T-cell (primary cell): ENCODE data around the gene AIP. TPM values are rescaled to one million over a fixed set of nuclear protein-coding genes. Genes with fewer than 3 reads are reported as not detected.

Source experiments
- ATAC-seq, 4 experiments: fragments of 200-7000 bp in 3 of 4; fragments of 150-1000 bp in 1 of 4; cut with Tn5 transposase; replicated peaks in 1 of 4; 1 replicate in 3 of 4; 2 replicates in 1 of 4; pipeline ENCODE4 v1.10.0; 2021; ENCODE audit warnings: moderate library complexity in 3 of 4, mild to moderate bottlenecking in 2 of 4, moderate number of reproducible peaks in 1 of 4
- CTCF ChIA-PET, 2 donors: fragments of 300-600 bp; sonication (Branson Sonifier 250); formaldehyde crosslinking; loops; one replicate each; lab custom pipeline; 2022; ENCODE audit warnings: antibody characterized with exemption in 2 of 2; lab: Charles Lee
- POLR2A ChIA-PET, 2 donors: fragments of 300-600 bp; sonication (Branson Sonifier 250); formaldehyde crosslinking; loops; one replicate each; lab custom pipeline; 2022; ENCODE audit warnings: antibody characterized with exemption in 2 of 2; lab: Charles Lee
- DNase-seq, 35 experiments: peaks; one replicate each; pipeline versions ENCODE4 v3.0.0 to v3.0.0-alpha.2; 2013 to 2023
- H3K27ac ChIP-seq: one replicate; pipeline ENCODE4 v1.5.1; 2013; ENCODE audit warnings: low read length
- H3K27me3 ChIP-seq, 2 experiments: replicated peaks in 1 of 2; 1 replicate in 1 of 2; 2 replicates in 1 of 2; pipeline versions ENCODE4 v1.6.1 to v1.7.0; 2013; ENCODE audit warnings: low read length in 1 of 2, mixed read lengths in 1 of 2; ENCODE audit not compliant: control insufficient read depth in 2 of 2, insufficient read depth in 2 of 2; ENCODE audit errors: extremely low read depth in 1 of 2
- H3K36me3 ChIP-seq, 2 donors: 1 replicate in 1 of 2; 2 replicates in 1 of 2; pipeline versions ENCODE4 v1.6.1 to v1.7.0; 2013; ENCODE audit warnings: low read length in 1 of 2; ENCODE audit not compliant: control insufficient read depth in 2 of 2, insufficient read depth in 1 of 2; ENCODE audit errors: extremely low read depth in 1 of 2
- H3K4me1 ChIP-seq, 2 experiments: 1 replicate in 1 of 2; 2 replicates in 1 of 2; pipeline versions ENCODE4 v1.6.1 to v1.7.0; 2013; ENCODE audit warnings: low read length in 2 of 2, mixed read lengths in 1 of 2; ENCODE audit not compliant: insufficient read depth in 2 of 2, control insufficient read depth in 1 of 2; ENCODE audit errors: extremely low read depth in 1 of 2
- H3K4me3 ChIP-seq, 2 donors: 1 replicate in 1 of 2; 2 replicates in 1 of 2; pipeline versions ENCODE4 v1.5.1 to v1.7.0; 2013; ENCODE audit warnings: mild to moderate bottlenecking in 2 of 2, low read length in 1 of 2, moderate library complexity in 1 of 2; ENCODE audit not compliant: control insufficient read depth in 1 of 2; ENCODE audit errors: extremely low read depth in 1 of 2
- H3K9me3 ChIP-seq: 2 replicates; pipeline ENCODE4 v1.7.0; 2013
- H3K27ac Mint-ChIP-seq, 2 donors: one replicate each; pipeline ENCODE4 v1.8.0; 2020 to 2021; ENCODE audit warnings: mild to moderate bottlenecking in 2 of 2, mixed read lengths in 2 of 2
- H3K27me3 Mint-ChIP-seq, 2 donors: one replicate each; pipeline ENCODE4 v1.8.0; 2021 to 2022; ENCODE audit warnings: mixed read lengths in 2 of 2
- H3K36me3 Mint-ChIP-seq: one replicate; pipeline ENCODE4 v1.8.0; 2021; ENCODE audit warnings: mixed read lengths
- H3K4me1 Mint-ChIP-seq, 3 donors: one replicate each; pipeline ENCODE4 v1.8.0; 2020 to 2022; ENCODE audit warnings: mixed read lengths in 3 of 3, mild to moderate bottlenecking in 1 of 3
- H3K4me3 Mint-ChIP-seq, 3 donors: one replicate each; pipeline ENCODE4 v1.8.0; 2020 to 2022; ENCODE audit warnings: mild to moderate bottlenecking in 3 of 3, mixed read lengths in 3 of 3, moderate library complexity in 3 of 3
- H3K9me3 Mint-ChIP-seq, 3 donors: one replicate each; pipeline ENCODE4 v1.8.0; 2020 to 2022; ENCODE audit warnings: mixed read lengths in 3 of 3
- WGBS: methylation state at CpG from one replicate; pipeline ENCODE4 v1.1.5; 2013; ENCODE audit warnings: missing lambda C conversion rate; ENCODE audit not compliant: insufficient coverage; 5-methylcytosine and 5-hydroxymethylcytosine counted together
- total RNA-seq, 35 experiments: library from RNA in 6 of 35; stranded (reverse) in 6 of 35; fragments of 120-200 nt in 1 of 35; gene quantifications; one replicate each; pipeline versions ENCODE4 v1.2.1 to v1.2.4 and lab custom pipeline; 2013 to 2026

AIP gene
- total RNA-seq, 5 donors from 2014 or later (not counting 1 experiment from before 2014, with no cell fraction given) = 114 to 168 (median 154) TPM

GRCh38 chr11:67506426-67507051 is 23.7 kb downstream of the AIP start:
- Mint-ChIP-seq H3K4me1 (peaks cover 38 to 48% (median 44%) of the 10 kb centered on the region in 3 donors), H3K36me3 (peaks cover 7% of the 10 kb centered on the region), H3K27ac (peak overlapping the region; percentile 94 to 95), H3K4me3 (peak overlapping the region; percentile 84 to 94 (median 87)), H3K27me3 (peaks cover 0 to 6% of the 10 kb centered on the region in 2 donors), H3K9me3 (no peaks in the 10 kb centered on the region)
- Histone ChIP-seq H3K9me3 (no peaks in the 10 kb centered on the region), H3K27me3 (peaks cover 0 to 6% of the 10 kb centered on the region in 2 experiments), H3K4me1 (peaks cover 10 to 62% of the 10 kb centered on the region in 2 experiments), H3K36me3 (peaks cover 0 to 26% of the 10 kb centered on the region in 2 donors), H3K4me3 (peak overlapping the region in 1 of 2 donors; percentile 56), H3K27ac (peak overlapping the region; percentile 92)
- ChIA-PET POLR2A (interaction anchor here in 1 of 2 donors (0.9 kb wide), 1 partner anchor 115 kb away, joined by 3 read pairs; the partner anchor contains the start of gene RAD9A), CTCF (interaction anchor here in 1 of 2 donors (1.5 kb wide), 1 partner anchor 155 kb away, joined by 4 read pairs; no protein-coding TSS in a partner anchor)
- WGBS = 74% methylated on average over 7 of the region's 16 CpGs
- ATAC-seq (no peak), DNase-seq (peak in 1 of 35 experiments; percentile 25)

- CTCF ChIA-PET = interaction anchor here in 1 of 2 donors (1.5 kb wide), 1 partner anchor 156 kb away, joined by 4 read pairs; no protein-coding TSS in a partner anchor
These were observed 24.5 kb downstream of the AIP start for GRCh38 chr11:67507242-67507863.

GRCh38 chr11:67507864-67508485 is 25.1 kb downstream of the AIP start, which contains the start of gene CDK2AP2:
Gene CDK2AP2 (minus strand): TSS chr11:67508162. CDS start chr11:67508082, 80 bp downstream.
- POLR2A ChIA-PET = interaction anchor here in 1 of 2 donors (0.6 kb wide), 1 partner anchor 47 kb away, joined by 3 read pairs; no protein-coding TSS in a partner anchor

More at GRCh38 chr11:67507242-67507863, 24.5 kb downstream of the AIP start:
- POLR2A ChIA-PET = no interaction called here
- Histone ChIP-seq H3K9me3 (no peaks in the 10 kb centered on the region), H3K27me3 (peaks cover 0 to 11% of the 10 kb centered on the region in 2 experiments), H3K27ac (peak overlapping the region; percentile 92), H3K4me1 (peaks cover 10 to 55% of the 10 kb centered on the region in 2 experiments), H3K36me3 (peaks cover 0 to 17% of the 10 kb centered on the region in 2 donors), H3K4me3 (peak overlapping the region; percentile 76 to 77)
- Mint-ChIP-seq H3K4me3 (peak overlapping the region; percentile 84 to 94 (median 87)), H3K27me3 (peaks cover 0 to 6% of the 10 kb centered on the region in 2 donors), H3K4me1 (peaks cover 37 to 48% (median 44%) of the 10 kb centered on the region in 3 donors), H3K9me3 (no peaks in the 10 kb centered on the region), H3K27ac (peak overlapping the region; percentile 94 to 95), H3K36me3 (peaks cover 7% of the 10 kb centered on the region)
- DNase-seq (peak in 5 of 35 experiments; percentile 15 to 26 (median 19)), ATAC-seq (no peak)
- WGBS = 13% methylated on average over 31 of the region's 33 CpGs

GRCh38 chr11:67508486-67509121 is 25.8 kb downstream of the AIP start:
- H3K4me1 ChIP-seq = peaks cover 10 to 44% of the 10 kb centered on the region in 2 experiments
- DNase-seq = peak; percentile 95 to 100 (median 99)
- peaks cover 0 to 9% of the 10 kb centered on the region in 2 donors for H3K36me3 ChIP-seq
- CTCF ChIA-PET = interaction anchor here in 1 of 2 donors (1.5 kb wide), 1 partner anchor 157 kb away, joined by 4 read pairs; no protein-coding TSS in a partner anchor
- no peaks in the 10 kb centered on the region for H3K9me3 ChIP-seq
- peaks cover 3% of the 10 kb centered on the region for H3K36me3 Mint-ChIP-seq
- WGBS = under 1% methylated on average over 52 of the region's 57 CpGs
- peak overlapping the region; percentile 92 for H3K27ac ChIP-seq
- POLR2A ChIA-PET = interaction anchor here in 1 of 2 donors (0.6 kb wide), 1 partner anchor 47 kb away, joined by 3 read pairs; no protein-coding TSS in a partner anchor
- peaks cover 0 to 15% of the 10 kb centered on the region in 2 experiments for H3K27me3 ChIP-seq
- H3K4me3 Mint-ChIP-seq = peak overlapping the region; percentile 84 to 94 (median 87)
- ATAC-seq = peak; percentile 51 to 53 (median 52)
- peak overlapping the region; percentile 76 to 77 for H3K4me3 ChIP-seq
- H3K27ac Mint-ChIP-seq = peak overlapping the region; percentile 90 to 95
- H3K4me1 Mint-ChIP-seq = peaks cover 28 to 39% (median 33%) of the 10 kb centered on the region in 3 donors
- H3K27me3 Mint-ChIP-seq = peaks cover 0 to 6% of the 10 kb centered on the region in 2 donors
- H3K9me3 Mint-ChIP-seq = no peaks in the 10 kb centered on the region

More at GRCh38 chr11:67507864-67508485, 25.1 kb downstream of the AIP start, which contains the start of gene CDK2AP2:
- H3K27me3 Mint-ChIP-seq = peaks cover 0 to 6% of the 10 kb centered on the region in 2 donors
- peak; percentile 90 to 99 (median 97) for DNase-seq
- peak within 1 kb of the TSS; percentile 94 to 95 for H3K27ac Mint-ChIP-seq
- H3K27ac ChIP-seq = peak within 1 kb of the TSS; percentile 92
- peaks cover 0 to 15% of the 10 kb centered on the region in 2 experiments for H3K27me3 ChIP-seq
- peaks cover 4% of the 10 kb centered on the region for H3K36me3 Mint-ChIP-seq
- peak; percentile 78 to 82 (median 80) for ATAC-seq
- peaks cover 32 to 44% (median 39%) of the 10 kb centered on the region in 3 donors for H3K4me1 Mint-ChIP-seq
- H3K36me3 ChIP-seq = peaks cover 0 to 11% of the 10 kb centered on the region in 2 donors
- peak within 1 kb of the TSS; percentile 84 to 94 (median 87) for H3K4me3 Mint-ChIP-seq
- no peaks in the 10 kb centered on the region for H3K9me3 ChIP-seq
- peaks cover 10 to 51% of the 10 kb centered on the region in 2 experiments for H3K4me1 ChIP-seq
- WGBS = 0% methylated on average over 57 of the region's 57 CpGs
- CTCF ChIA-PET = interaction anchor here in 1 of 2 donors (1.5 kb wide), 1 partner anchor 156 kb away, joined by 4 read pairs; no protein-coding TSS in a partner anchor
- H3K4me3 ChIP-seq = peak within 1 kb of the TSS; percentile 76 to 77
- H3K9me3 Mint-ChIP-seq = no peaks in the 10 kb centered on the region

GRCh38 chr11:67510023-67510345 is 27.2 kb downstream of the AIP start:
- peaks cover 0 to 17% of the 10 kb centered on the region in 2 experiments for H3K27me3 ChIP-seq
- H3K4me3 ChIP-seq = no peak overlapping the region
- H3K36me3 ChIP-seq = peaks cover 0 to 9% of the 10 kb centered on the region in 2 donors
- H3K4me3 Mint-ChIP-seq = peak overlapping the region in 1 of 3 donors; percentile 94
- ATAC-seq (no peak), DNase-seq (no peak)
- H3K27ac ChIP-seq = no peak overlapping the region
- H3K4me1 ChIP-seq = peaks cover 10 to 36% of the 10 kb centered on the region in 2 experiments
- H3K27me3 Mint-ChIP-seq = peaks cover 0 to 14% of the 10 kb centered on the region in 2 donors
- H3K27ac Mint-ChIP-seq = no peak overlapping the region
- H3K4me1 Mint-ChIP-seq = peaks cover 28 to 34% (median 32%) of the 10 kb centered on the region in 3 donors
- H3K9me3 Mint-ChIP-seq = no peaks in the 10 kb centered on the region
- CTCF ChIA-PET = interaction anchor here in 1 of 2 donors (0.7 kb wide), 1 partner anchor 118 kb away, joined by 3 read pairs; the partner anchor contains the start of gene RAD9A
- no CpG with 5 or more reads among the region's 3 CpGs for WGBS
- POLR2A ChIA-PET = no interaction called here
- H3K36me3 Mint-ChIP-seq = peaks cover 3% of the 10 kb centered on the region
- no peaks in the 10 kb centered on the region for H3K9me3 ChIP-seq
